Kidney epithelial cell (primary cell): ENCODE measurements around the gene MTRR. TPM values are rescaled to one million over a fixed set of nuclear protein-coding genes. Genes with fewer than 3 reads are reported as not detected.

Source experiments
- DNase-seq: peaks from one replicate; pipeline ENCODE4 v3.0.0-alpha.2; 2010; ENCODE audit warnings: low read depth
- H3K27me3 ChIP-seq: 2 replicates; pipeline ENCODE4 v1.6.0; 2011; ENCODE audit warnings: low read length; ENCODE audit not compliant: control insufficient read depth, insufficient read depth
- H3K36me3 ChIP-seq: 2 replicates; pipeline ENCODE4 v1.5.1; 2011; ENCODE audit warnings: low read length; ENCODE audit not compliant: control insufficient read depth, insufficient read depth
- H3K4me3 ChIP-seq: 2 replicates; pipeline ENCODE4 v1.5.1; 2011; ENCODE audit warnings: low read depth, mild to moderate bottlenecking, control low read depth, low read length
- total RNA-seq: library from RNA; depleted of rRNA; stranded (reverse); fragments of >200 nt; gene quantifications from 2 replicates; pipeline ENCODE4 v1.2.3, GENCODE V29; 2015
- TF ChIP-seq, protein P1 (sequence below): IDR thresholded peaks from 2 replicates; pipeline ENCODE4 v1.5.1; 2011; ENCODE audit warnings: mild to moderate bottlenecking, moderate library complexity, low read length, control low read depth, inconsistent platforms; ENCODE audit not compliant: insufficient read depth, poor library complexity, severe bottlenecking

Gene MTRR
- total RNA-seq, 1 donor from 2014 or later, result 23.6 TPM

DNA sequence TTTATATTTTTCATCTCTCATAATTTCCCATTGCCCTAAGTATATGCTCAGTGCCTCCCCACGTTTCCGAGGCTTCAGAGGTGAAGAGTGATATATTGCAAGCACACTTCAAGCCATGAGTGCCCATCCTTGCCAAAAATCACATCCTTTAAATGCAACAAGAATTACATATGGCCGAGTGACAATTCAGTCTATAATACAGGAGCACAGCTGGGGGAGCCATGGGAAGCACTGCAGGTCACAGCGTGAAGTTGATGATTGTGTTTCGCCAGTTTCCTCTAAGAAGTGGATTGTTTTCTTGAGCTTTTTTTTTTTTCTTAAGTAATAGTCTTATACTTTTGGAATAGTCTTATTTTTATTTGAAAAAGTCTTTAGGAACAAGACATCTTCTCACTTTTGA lies 61.1 kb downstream of the MTRR start:
- H3K36me3 ChIP-seq, result no peaks in the 10 kb centered on the region
- TF ChIP-seq, protein P1, sequence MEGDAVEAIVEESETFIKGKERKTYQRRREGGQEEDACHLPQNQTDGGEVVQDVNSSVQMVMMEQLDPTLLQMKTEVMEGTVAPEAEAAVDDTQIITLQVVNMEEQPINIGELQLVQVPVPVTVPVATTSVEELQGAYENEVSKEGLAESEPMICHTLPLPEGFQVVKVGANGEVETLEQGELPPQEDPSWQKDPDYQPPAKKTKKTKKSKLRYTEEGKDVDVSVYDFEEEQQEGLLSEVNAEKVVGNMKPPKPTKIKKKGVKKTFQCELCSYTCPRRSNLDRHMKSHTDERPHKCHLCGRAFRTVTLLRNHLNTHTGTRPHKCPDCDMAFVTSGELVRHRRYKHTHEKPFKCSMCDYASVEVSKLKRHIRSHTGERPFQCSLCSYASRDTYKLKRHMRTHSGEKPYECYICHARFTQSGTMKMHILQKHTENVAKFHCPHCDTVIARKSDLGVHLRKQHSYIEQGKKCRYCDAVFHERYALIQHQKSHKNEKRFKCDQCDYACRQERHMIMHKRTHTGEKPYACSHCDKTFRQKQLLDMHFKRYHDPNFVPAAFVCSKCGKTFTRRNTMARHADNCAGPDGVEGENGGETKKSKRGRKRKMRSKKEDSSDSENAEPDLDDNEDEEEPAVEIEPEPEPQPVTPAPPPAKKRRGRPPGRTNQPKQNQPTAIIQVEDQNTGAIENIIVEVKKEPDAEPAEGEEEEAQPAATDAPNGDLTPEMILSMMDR, result no peak
- no peak for DNase-seq
- no peaks in the 10 kb centered on the region for H3K27me3 ChIP-seq
- no peak overlapping the region for H3K4me3 ChIP-seq

DNA sequence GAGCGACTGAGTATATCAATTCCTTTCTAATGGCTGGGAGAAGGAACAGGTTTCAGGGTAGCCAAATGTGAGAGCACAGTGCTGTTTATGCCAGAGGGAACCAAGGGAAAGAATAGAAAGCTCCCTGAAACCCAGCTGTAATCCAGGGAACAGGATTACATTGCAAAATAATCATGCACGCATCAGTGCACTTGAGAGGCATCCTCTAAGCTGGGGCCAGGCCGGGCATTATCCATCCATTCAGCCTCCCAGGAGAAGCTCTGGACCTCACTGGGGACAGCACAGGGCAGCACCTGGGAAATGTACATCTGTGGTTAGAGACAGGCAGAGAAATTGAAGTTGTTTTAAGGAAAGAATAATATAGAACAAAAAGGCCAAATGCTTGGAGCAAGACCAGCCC lies 72.7 kb downstream of the MTRR start:
- TF ChIP-seq, protein P1, result no peak
- no peaks in the 10 kb centered on the region for H3K27me3 ChIP-seq

DNA sequence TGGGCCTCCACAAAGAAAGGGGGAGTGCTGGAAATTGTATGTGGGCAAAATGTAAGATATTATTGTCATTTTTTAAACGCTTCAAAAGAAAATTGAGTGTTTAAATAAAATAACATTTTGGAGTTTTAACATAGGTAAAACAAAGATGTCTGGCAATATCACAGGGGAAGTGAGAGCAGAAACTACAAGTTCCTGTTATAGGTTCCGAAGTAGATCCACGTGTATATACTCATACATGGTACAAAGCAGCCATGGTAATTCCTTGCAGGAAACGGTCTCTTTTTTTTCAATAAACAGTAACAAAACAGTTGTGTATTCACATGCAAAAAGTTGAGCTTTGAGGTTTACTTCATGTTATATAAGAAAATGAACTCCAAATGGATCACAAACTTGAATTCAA lies 78.4 kb downstream of the MTRR start:
- H3K27me3 ChIP-seq, result no peaks in the 10 kb centered on the region
- no peak overlapping the region for H3K4me3 ChIP-seq

More for the DNA sequence above, 72.7 kb downstream of the MTRR start:
- no peak for DNase-seq
- H3K36me3 ChIP-seq, result no peaks in the 10 kb centered on the region
- H3K4me3 ChIP-seq, result no peak overlapping the region

More for the DNA sequence above, 78.4 kb downstream of the MTRR start:
- DNase-seq, result no peak
- TF ChIP-seq, protein P1, result no peak
- H3K36me3 ChIP-seq, result no peaks in the 10 kb centered on the region

Other genes with a start within 250 kb of the MTRR start
- 0.34 TPM in 1 of 2 replicates, not detected in the other for gene CFAP90, start 18.0 kb upstream of the MTRR start, total RNA-seq
- gene FASTKD3, start 117 bp upstream of the MTRR start, total RNA-seq, result 16.2 and 17.0 TPM in 2 replicates